ENCODE data around the gene POC1A.
"Not testable (repeated sequence)": the region's sequence is repeated elsewhere in the genome, so short reads cannot be mapped to it uniquely, and the experiment has no call there.

DNA sequence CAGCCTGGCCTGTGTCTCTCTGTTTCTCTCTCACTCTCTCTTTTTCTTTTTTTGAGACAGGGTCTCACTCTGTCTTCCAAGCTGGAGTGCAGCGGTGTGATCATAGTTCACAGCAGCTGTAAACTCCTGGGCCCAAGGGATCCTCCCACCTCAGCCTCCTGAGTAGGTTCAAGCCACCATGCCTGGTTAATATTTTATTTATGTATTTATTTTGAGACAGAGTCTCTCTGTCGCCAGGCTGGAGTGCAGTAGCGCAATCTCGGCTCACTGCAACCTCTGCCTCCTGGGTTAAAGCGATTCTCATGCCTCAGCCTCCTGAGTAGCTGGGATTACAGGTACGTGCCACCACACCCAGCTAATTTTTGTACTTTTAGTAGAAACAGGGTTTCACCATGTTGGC, 120.5 kb downstream of the POC1A start:
- not testable (repeated sequence) for TF ChIP-seq ZNF274 (IDR thresholded peaks at IDR 0.05; ENCODE audit: low read depth, low read length); YY1 (IDR thresholded peaks at IDR 0.05; ENCODE audit: insufficient read depth, insufficient read length)

Measured in NT2/D1 (cell line).